ENCODE measurements around the gene NAALADL1.
A peak's percentile ranks its signal among the peaks of the same experiment; 100 is the strongest.

NAALADL1 gene

GRCh38 chr11:65045728-65046127 is 12.6 kb downstream of the NAALADL1 start:
- in situ Hi-C loops (cut with HindIII; ENCODE audit: low sequenced_read_pairs): no loop called here
- no peak overlapping the region for H3K4me3 ChIP-seq (ENCODE audit: low read depth, low read length)

DNA sequence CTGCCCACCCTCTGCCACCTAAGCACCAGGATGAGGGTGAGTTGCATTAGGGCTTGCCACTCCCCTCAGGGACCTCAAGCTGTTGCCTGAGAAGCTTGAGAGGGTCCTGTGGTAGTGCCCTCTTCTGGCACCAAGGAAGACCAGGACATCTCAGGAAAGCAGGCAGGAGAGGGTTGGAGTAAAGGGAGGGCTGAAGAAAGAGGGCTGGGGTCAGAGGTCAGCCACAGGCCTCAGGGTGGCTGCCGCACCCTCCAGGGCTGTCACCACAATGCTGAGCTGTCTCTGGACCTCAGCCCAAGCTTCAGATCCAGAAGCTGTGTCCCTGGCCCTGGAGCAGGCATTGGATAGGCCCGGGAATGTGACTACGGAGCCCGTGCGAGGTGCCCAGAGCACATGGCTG is 13.3 kb downstream of the NAALADL1 start:
- in situ Hi-C loops (cut with HindIII; ENCODE audit: low sequenced_read_pairs): no loop called here
- TF ChIP-seq, protein P1, sequence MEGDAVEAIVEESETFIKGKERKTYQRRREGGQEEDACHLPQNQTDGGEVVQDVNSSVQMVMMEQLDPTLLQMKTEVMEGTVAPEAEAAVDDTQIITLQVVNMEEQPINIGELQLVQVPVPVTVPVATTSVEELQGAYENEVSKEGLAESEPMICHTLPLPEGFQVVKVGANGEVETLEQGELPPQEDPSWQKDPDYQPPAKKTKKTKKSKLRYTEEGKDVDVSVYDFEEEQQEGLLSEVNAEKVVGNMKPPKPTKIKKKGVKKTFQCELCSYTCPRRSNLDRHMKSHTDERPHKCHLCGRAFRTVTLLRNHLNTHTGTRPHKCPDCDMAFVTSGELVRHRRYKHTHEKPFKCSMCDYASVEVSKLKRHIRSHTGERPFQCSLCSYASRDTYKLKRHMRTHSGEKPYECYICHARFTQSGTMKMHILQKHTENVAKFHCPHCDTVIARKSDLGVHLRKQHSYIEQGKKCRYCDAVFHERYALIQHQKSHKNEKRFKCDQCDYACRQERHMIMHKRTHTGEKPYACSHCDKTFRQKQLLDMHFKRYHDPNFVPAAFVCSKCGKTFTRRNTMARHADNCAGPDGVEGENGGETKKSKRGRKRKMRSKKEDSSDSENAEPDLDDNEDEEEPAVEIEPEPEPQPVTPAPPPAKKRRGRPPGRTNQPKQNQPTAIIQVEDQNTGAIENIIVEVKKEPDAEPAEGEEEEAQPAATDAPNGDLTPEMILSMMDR (IDR thresholded peaks at IDR 0.05; ENCODE audit: low read depth, low read length): no peak
- no peak overlapping the region for H3K4me3 ChIP-seq (ENCODE audit: low read depth, low read length)
- no peak for DNase-seq (ENCODE audit: low read depth, low spot score)

More at GRCh38 chr11:65045728-65046127, 12.6 kb downstream of the NAALADL1 start:
- DNase-seq (ENCODE audit: low read depth, low spot score): no peak
- TF ChIP-seq, protein P1 (IDR thresholded peaks at IDR 0.05; ENCODE audit: low read depth, low read length): no peak

- TF ChIP-seq, protein P1 (IDR thresholded peaks at IDR 0.05; ENCODE audit: low read depth, low read length): no peak
- DNase-seq (ENCODE audit: low read depth, low spot score): no peak
- in situ Hi-C loops (cut with HindIII; ENCODE audit: low sequenced_read_pairs): no loop called here
- no peak overlapping the region for H3K4me3 ChIP-seq (ENCODE audit: low read depth, low read length)
Measured at GRCh38 chr11:65043881-65044501, 14.4 kb downstream of the NAALADL1 start.

- in situ Hi-C loops (cut with HindIII; ENCODE audit: low sequenced_read_pairs): no loop called here
- TF ChIP-seq, protein P1 (IDR thresholded peaks at IDR 0.05; ENCODE audit: low read depth, low read length): no peak
- DNase-seq (ENCODE audit: low read depth, low spot score): no peak
- H3K4me3 ChIP-seq (ENCODE audit: low read depth, low read length): no peak overlapping the region
Measured at GRCh38 chr11:65042891-65043290, 15.5 kb downstream of the NAALADL1 start.

DNA sequence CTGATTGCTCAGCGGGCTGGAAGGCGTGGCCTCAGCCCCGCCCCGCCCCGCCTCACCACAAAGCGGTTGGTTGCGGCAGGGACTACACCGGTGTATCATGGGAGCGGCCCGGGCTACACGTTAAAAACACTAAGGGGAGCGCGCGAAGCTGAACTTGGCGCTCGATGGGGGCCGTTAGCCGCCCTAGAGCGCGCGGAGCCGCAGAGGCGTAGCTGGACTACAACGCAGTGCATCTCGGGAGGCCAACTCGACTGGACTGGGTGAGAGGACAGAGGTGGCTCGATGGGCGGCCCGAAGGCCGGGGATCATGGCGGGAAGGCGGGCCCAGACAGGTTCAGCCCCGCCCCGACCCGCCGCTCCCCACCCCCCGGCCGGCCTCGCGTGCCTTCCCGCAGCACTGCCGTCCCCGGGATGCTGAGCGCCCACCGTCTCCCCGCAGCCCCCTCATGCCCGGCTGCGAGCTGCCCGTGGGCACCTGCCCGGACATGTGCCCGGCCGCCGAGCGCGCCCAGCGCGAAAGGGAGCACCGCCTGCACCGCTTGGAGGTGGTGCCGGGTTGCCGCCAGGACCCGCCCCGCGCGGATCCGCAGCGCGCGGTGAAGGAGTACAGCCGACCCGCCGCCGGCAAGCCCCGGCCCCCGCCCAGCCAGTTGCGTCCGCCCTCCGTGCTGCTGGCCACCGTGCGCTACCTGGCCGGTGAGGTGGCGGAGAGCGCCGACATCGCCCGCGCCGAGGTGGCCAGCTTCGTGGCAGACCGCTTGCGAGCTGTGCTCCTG is 17.3 kb downstream of the NAALADL1 start, which contains the start of gene SAC3D1:
Gene SAC3D1, plus strand, starts transcription at position 364 of the 776 bp plus-strand sequence. Its CDS starts 83 bp downstream, at position 447.
- in situ Hi-C loops (cut with HindIII; ENCODE audit: low sequenced_read_pairs): no loop called here
- peak; percentile 96 for DNase-seq (ENCODE audit: low read depth, low spot score)
- H3K4me3 ChIP-seq (ENCODE audit: low read depth, low read length): peak within 1 kb of the TSS; percentile 57
- TF ChIP-seq, protein P1 (IDR thresholded peaks at IDR 0.05; ENCODE audit: low read depth, low read length): no peak

DNA sequence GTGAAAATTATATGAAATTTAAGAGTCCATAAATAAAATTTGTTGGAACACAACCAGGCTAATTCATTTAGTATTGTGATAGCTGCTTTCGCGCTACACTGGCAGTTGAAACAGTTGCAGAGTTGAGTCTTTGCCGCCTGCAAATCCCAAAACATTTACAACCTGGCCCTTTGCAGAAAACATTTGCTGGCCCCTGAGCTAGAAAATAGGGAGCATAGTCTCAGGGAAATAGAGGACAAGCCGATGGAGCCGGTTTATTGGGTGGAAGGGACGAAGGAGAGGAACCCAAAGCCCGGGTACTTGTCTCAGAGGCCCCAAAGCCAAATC is 17.9 kb downstream of the NAALADL1 start:
- H3K4me3 ChIP-seq (ENCODE audit: low read depth, low read length): peak overlapping the region; percentile 57
- DNase-seq (ENCODE audit: low read depth, low spot score): no peak
- in situ Hi-C loops (cut with HindIII; ENCODE audit: low sequenced_read_pairs): no loop called here
- TF ChIP-seq, protein P1 (IDR thresholded peaks at IDR 0.05; ENCODE audit: low read depth, low read length): no peak

All from astrocyte of the spinal cord (primary cell).